T-helper 2 cell (primary cell): ENCODE results near the gene SGMS1.
"Not testable (repeated sequence)": the region's sequence is repeated elsewhere in the genome, so short reads cannot be mapped to it uniquely, and the experiment has no call there.

Experiments
- DNase-seq, 5 experiments: peaks; one replicate each; pipeline versions ENCODE4 v3.0.0 to v3.0.0-alpha.2; 2012 to 2022

The SGMS1 gene

DNA sequence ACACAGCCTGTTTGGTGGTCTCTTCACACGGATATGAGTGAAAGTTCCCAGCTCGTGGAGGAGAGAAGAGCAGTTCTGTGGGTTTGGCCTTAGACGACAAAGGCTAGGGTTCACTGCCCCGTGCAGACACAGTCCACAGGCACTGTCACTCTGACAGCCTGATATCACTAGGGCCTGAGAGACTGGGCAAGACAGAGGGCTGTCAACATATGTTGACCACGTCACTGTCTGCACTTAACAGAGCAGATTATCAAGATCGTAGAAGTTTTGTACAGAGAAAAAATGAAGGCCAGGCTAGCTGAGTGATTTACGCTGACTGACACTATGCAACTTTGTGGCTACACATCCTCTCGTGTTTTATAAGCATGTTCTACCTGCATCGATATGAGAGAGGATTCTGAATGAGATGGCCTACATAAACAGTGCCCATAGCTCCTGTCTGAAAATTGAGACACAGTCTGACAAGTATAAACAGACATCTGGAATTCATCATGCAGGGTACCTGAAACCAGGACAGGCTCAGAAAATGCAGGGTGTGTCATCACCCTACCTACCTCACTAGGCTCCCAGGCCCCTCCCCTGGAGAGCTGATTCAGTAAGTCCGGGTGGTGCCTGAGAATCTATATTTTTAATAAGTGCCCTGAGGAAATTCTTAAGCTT lies 120.0 kb downstream of the SGMS1 start:
- DNase-seq, result no peak

DNA sequence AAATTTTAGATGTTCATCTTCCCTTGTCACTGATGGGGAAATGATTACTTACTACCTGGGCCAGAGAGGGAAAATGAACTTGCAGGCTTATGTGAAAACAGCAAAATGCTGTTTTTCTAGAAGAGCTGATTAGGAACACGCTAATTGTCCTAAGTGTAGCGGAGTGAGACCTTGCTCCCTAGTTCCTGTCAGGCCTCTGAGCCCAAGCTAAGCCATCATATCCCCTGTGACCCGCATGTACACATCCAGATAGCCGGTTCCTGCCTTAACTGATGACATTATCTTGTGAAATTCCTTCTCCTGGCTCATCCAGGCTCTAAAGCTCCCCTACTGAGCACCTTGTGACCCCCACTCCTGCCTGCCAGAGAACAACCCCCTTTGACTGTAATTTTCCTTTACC lies 120.6 kb downstream of the SGMS1 start:
- DNase-seq, result not testable (repeated sequence)

- DNase-seq, result peak in 1 of 5 experiments; percentile 75
These were observed 121.8 kb downstream of the SGMS1 start for GRCh38 chr10:50501924-50502452.

GRCh38 chr10:50501478-50501877 lies 122.3 kb downstream of the SGMS1 start:
- DNase-seq, result no peak

- no peak for DNase-seq
These were observed 125.3 kb downstream of the SGMS1 start for GRCh38 chr10:50498465-50498864.

DNA sequence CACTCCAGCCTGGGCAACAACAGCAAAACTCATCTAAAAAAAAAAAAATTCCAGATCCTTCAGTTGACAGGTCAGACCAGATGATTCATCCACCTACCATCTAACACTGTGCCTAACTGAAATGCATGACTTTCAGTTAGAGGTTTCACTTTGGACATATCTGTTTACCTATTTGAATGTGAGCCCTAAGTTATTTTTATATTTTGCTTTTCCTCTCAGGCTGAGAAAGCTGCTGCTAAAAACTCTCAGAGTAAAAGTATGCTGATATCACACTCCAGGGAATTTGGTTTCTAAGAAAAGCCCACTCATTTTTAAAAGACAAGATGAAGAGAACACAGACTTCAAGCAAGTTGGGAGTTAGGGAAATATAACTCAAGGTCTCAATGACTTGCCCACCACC lies 126.0 kb downstream of the SGMS1 start:
- peak in 1 of 5 experiments; percentile 51 for DNase-seq

GRCh38 chr10:50496228-50496627 lies 127.5 kb downstream of the SGMS1 start:
- no peak for DNase-seq

GRCh38 chr10:50490241-50490640 lies 133.5 kb downstream of the SGMS1 start:
- DNase-seq, result no peak

GRCh38 chr10:50484550-50484949 lies 139.2 kb downstream of the SGMS1 start:
- DNase-seq, result not testable (repeated sequence)

DNA sequence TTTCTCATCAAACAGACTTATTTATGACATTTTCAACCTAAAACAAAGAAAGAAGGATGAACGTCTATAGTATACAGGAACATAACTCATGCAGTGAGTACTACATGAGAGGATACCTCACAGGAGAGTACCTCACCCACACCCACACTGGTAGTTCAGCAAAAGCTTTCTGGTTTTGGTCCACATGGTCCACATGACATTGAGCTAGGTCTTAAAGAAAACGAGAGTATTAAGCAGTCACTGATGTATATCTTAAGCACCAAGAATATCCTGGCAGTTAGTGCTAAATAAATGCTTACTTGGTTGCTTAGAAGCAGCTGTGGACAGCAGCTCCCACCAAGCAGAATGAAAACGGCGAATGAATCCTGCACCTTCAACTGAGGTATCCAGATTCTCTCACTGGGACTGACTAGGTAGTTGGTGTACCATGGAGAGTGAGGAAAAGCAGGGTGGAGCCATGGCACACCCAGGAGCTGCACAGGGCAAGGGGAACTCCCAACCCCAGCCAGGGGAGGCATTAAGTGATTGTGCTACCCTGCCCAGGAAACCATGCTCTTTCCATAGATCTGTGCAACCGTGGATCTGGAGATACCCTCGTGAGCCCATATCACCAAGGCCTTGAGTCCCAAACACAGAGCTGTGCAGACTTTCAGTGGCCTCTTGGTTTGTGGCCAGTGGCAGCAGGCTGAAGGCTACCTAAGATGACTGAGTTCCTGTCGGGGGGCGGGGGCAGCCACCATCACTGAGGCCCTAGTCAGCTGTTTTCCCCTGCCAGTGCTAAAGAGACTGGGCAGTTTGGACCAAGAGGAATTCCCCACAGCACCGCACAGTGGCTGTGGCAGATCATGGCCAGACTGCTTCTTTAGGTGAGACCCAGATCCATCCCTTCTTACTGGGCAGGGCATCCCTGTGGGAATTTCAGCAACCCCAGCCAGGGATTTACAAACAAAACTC lies 143.4 kb downstream of the SGMS1 start:
- DNase-seq, result no peak

- no peak for DNase-seq
These were observed 146.2 kb downstream of the SGMS1 start for GRCh38 chr10:50477287-50478203.

DNA sequence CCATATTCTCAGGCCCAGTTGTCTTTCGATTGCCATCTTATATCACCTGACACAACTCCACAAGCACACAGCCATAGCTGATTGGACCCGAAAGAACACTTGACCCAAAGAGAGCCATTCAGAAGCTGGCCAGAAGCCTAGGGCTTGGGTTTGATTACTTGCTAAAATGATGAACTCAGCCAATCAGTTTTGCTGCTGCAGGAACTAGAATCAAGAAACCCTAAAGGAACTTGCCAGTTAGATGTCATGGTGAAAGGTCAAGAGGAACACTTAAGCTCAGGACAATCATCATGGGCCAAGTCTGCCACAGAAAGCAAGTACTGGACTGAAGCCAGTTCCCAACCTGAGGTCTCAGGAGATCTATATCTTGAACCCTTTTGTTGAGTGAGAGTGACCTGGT lies 150.0 kb downstream of the SGMS1 start:
- no peak for DNase-seq

- no peak for DNase-seq
These were observed 150.8 kb downstream of the SGMS1 start for GRCh38 chr10:50472914-50473313.

- DNase-seq, result no peak
These were observed 152.2 kb downstream of the SGMS1 start for GRCh38 chr10:50471583-50471975.

GRCh38 chr10:50470798-50471582 lies 152.8 kb downstream of the SGMS1 start:
- DNase-seq, result peak in 1 of 5 experiments; percentile 4

DNA sequence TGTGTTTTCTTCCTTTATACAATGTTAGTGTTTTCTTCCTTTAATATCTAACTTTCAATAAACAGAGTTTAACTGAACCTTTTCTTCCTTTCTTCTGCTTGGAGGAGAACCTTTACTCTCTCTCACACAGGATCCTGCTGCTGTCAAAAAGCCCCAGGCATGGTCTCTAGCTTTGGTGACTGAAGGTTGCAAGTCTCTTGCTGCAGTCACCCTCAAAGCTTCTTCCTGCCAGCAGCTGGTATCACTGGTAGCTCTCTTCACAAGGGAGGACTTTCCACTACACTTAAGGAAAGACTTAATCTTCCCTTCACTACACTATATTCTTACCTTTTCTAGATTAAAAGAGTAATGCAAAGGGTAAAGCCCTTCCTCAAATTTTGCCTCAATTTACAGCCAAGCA lies 153.4 kb downstream of the SGMS1 start:
- DNase-seq, result peak in 1 of 5 experiments; percentile 41

GRCh38 chr10:50469778-50470193 lies 154.0 kb downstream of the SGMS1 start:
- DNase-seq, result peak in 1 of 5 experiments; percentile 20

- DNase-seq, result no peak
These were observed 154.5 kb downstream of the SGMS1 start for GRCh38 chr10:50469288-50469687.

DNA sequence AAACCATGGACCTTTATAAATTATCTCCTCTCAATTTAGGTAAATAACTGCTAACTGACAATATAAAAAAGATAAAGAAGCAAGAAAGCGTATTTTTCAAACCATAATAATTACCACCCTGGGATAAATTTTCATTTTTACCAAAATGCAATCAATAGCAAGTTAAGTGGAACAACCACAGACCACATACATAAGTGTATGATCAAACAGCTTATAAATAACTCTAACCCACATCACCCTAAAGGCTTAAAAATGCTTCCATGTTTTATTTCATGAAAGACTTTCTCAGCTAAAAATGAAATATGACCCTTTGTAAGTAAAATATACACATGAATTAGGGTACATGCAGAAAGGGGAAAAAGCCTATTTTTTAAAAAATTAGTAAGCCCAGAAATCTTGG lies 156.5 kb downstream of the SGMS1 start:
- DNase-seq, result peak in 1 of 5 experiments; percentile 3

DNA sequence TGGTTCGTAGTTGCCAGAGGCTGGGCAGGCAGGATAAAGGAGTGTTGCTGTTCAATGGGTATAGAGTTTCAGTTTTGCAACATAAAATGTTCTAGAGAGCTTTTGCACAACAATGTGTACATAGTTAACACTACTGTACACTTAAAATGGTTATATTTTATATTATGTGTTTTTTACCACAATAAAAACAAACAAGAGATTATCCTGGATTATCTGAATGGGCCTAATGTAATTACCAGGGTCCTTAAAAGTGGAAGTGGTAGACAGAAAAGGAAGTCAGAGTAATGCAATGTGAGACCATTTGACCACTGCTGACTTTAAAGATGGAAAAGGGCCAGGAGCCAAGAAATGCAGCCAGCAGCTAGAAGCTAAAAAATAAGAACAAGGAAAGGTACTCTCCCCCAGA lies 159.7 kb downstream of the SGMS1 start:
- DNase-seq, result no peak

- DNase-seq, result no peak
These were observed 161.9 kb downstream of the SGMS1 start for GRCh38 chr10:50461834-50462233.

DNA sequence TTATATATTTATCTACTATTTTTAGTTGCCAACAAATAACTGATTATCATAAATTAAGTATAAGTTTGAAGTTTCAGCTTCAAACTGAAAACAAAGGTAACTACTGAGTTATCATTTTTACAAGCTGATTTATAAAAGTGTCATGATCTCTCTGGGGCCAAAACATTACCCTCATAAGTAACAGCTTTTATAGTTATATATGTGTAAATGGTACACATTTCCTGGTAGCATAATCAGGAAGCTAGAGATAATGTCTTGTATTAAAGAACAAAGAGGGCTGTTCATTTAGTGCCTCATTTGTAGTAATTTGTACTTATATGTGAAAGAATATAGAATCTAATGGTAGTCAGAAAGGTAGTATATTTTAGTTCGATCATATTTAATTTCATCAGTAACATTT lies 162.6 kb downstream of the SGMS1 start:
- DNase-seq, result no peak
